Measurements from ENCODE around the gene PKP4. TPM values are rescaled to one million over a fixed set of nuclear protein-coding genes. Genes with fewer than 3 reads are reported as not detected.

The PKP4 gene
- total and polyA plus RNA-seq, 9 of the 15 experiments (the other 6 are each of a cell fraction or from before 2014, with no cell fraction given) = 24.6 to 99.1 (median 74.0) TPM

DNA sequence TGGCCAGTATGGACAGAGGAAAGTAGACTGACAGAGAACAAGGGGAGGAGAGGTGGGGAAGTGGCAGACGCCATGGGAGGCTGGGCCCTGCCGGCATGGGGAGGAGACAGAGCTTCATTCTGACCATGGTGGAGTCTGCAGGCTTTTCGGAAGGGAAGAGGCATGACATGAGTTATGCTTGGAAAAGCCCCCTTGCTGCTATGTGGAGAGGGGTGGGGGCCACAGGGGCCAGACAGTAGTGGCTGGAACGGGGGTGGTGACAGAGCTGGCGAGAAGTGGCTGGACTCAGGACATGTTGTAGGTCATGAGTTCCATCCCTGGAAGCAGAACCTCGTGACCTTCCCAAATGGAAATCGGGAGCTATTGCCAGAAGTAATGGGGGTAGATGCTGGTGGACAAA, 271.7 kb downstream of the PKP4 start:
- H3K27ac ChIP-seq (ENCODE audit: extremely low read depth, low read depth, low read length) = no peak overlapping the region
- intact Hi-C loops (cut with micrococcal nuclease) = no loop called here
- no peaks in the 10 kb centered on the region for H3K36me3 ChIP-seq (ENCODE audit: control insufficient read depth, insufficient read depth, low read length)
- FAIRE-seq (no peak), DNase-seq (ENCODE audit: extremely low read depth in 1 of 4, low spot score in 3 of 4) (no peak), ATAC-seq (no peak)
- TF ChIP-seq ATF1 (CRISPR knock-in tag; IDR thresholded peaks at IDR 0.05) (no peak), ATF1 (tag; IDR thresholded peaks at IDR 0.05) (no peak)
- H3K79me2 ChIP-seq (ENCODE audit: control insufficient read depth, insufficient read depth, low read length) = no peaks in the 10 kb centered on the region
- no TSS peak for BruUV-seq (replicated peaks)
- no peak overlapping the region for H2AFZ ChIP-seq (ENCODE audit: low read depth, low read length)
- no peak overlapping the region for H3K9ac ChIP-seq (ENCODE audit: insufficient read depth in 1 of 2, low read depth in 2 of 2, low read length in 2 of 2)
- in situ Hi-C loops (cut with MboI) = loop anchor here (25.0 kb wide), 1 partner anchor 1241 kb away; no protein-coding TSS in a partner anchor
- ChIA-PET CTCF (ENCODE audit: low intra/inter-chr PET ratio) (no interaction called here), POLR2A (interaction anchor here (0.5 to 1.6 kb wide), 3 partner anchors 8 to 63 kb away, joined by 3 to 5 read pairs (median 3); no protein-coding TSS in a partner anchor)
- no peaks in the 10 kb centered on the region for H3K9me3 ChIP-seq (replicated peaks; ENCODE audit: control insufficient read depth, insufficient read depth, low read depth, low read length)
- H3K4me1 ChIP-seq (replicated peaks in 1 of 2; ENCODE audit: control insufficient read depth in 2 of 2, insufficient read depth in 2 of 2, low read length in 2 of 2) = peaks cover 0 to 5% of the 10 kb centered on the region in 2 experiments; a peak in 1 of 5 replicates
- H3K27me3 ChIP-seq (ENCODE audit: control insufficient read depth in 2 of 2, insufficient read depth in 2 of 2, low read length in 2 of 2) = peaks cover 39 to 86% of the 10 kb centered on the region in 2 experiments
- WGBS (ENCODE audit: insufficient coverage, low coverage, missing lambda C conversion rate) = 9% methylated on average over 7 of the region's 7 CpGs
- peaks cover 9% of the 10 kb centered on the region; the same call in 1 of the 2 replicates for H4K20me1 ChIP-seq (replicated peaks; ENCODE audit: control insufficient read depth, insufficient read depth, low read length)
- H3K4me3 ChIP-seq = no peak overlapping the region
- H3K4me2 ChIP-seq (ENCODE audit: insufficient read depth, low read length) = no peak overlapping the region
- H3K9me1 ChIP-seq (ENCODE audit: control insufficient read depth, insufficient read depth, low read length) = no peaks in the 10 kb centered on the region

DNA sequence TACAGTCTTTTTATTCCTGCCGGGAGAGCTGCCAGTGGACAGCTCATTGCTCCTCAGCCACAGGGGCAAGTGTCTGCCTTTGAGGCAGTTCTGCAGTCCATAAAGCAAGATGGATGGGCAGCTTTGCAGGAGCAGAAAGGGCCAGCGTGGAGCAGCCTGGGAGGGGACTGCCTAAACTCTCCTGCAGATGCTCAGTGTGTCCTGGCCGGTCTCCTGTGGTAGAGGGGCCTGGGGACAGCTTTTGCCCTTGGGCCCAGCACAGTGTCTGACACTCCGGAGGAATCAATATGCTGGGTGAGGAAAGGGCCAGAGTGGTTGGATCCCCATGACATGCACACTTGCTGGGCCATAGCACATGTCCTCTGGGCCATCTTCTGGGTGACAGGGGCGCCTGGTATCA, 272.7 kb downstream of the PKP4 start:
- no peak for FAIRE-seq
- TF ChIP-seq HCFC1 (IDR thresholded peaks at IDR 0.05; ENCODE audit: low read depth, low read length) (no peak), ZNF175 (CRISPR knock-in tag; IDR thresholded peaks at IDR 0.05; ENCODE audit: low read depth) (no peak), ATF1 (CRISPR knock-in tag; IDR thresholded peaks at IDR 0.05) (no peak), ATF1 (tag; IDR thresholded peaks at IDR 0.05) (no peak), ZNF282 (CRISPR knock-in tag; IDR thresholded peaks at IDR 0.05) (no peak), ZNF586 (CRISPR knock-in tag; conservative IDR thresholded peaks at IDR 0.05) (no peak), ZNF274 (IDR thresholded peaks at IDR 0.05; ENCODE audit: borderline replicate concordance, low read depth, low read length) (no peak), EGR1 (conservative IDR thresholded peaks at IDR 0.05) (no peak), ZNF232 (CRISPR knock-in tag; IDR thresholded peaks at IDR 0.05) (no peak), ZNF146 (CRISPR knock-in tag; IDR thresholded peaks at IDR 0.05; ENCODE audit: unreplicated experiment) (no peak)
- TF ChIP-seq, protein P1, sequence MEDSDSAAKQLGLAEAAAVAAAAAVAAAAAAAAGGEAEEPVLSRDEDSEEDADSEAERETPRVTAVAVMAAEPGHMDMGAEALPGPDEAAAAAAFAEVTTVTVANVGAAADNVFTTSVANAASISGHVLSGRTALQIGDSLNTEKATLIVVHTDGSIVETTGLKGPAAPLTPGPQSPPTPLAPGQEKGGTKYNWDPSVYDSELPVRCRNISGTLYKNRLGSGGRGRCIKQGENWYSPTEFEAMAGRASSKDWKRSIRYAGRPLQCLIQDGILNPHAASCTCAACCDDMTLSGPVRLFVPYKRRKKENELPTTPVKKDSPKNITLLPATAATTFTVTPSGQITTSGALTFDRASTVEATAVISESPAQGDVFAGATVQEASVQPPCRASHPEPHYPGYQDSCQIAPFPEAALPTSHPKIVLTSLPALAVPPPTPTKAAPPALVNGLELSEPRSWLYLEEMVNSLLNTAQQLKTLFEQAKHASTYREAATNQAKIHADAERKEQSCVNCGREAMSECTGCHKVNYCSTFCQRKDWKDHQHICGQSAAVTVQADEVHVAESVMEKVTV (CRISPR knock-in tag; IDR thresholded peaks at IDR 0.05) = no peak
- TF ChIP-seq, protein P2, sequence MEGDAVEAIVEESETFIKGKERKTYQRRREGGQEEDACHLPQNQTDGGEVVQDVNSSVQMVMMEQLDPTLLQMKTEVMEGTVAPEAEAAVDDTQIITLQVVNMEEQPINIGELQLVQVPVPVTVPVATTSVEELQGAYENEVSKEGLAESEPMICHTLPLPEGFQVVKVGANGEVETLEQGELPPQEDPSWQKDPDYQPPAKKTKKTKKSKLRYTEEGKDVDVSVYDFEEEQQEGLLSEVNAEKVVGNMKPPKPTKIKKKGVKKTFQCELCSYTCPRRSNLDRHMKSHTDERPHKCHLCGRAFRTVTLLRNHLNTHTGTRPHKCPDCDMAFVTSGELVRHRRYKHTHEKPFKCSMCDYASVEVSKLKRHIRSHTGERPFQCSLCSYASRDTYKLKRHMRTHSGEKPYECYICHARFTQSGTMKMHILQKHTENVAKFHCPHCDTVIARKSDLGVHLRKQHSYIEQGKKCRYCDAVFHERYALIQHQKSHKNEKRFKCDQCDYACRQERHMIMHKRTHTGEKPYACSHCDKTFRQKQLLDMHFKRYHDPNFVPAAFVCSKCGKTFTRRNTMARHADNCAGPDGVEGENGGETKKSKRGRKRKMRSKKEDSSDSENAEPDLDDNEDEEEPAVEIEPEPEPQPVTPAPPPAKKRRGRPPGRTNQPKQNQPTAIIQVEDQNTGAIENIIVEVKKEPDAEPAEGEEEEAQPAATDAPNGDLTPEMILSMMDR (IDR thresholded peaks at IDR 0.05 in 2 of 3, conservative IDR thresholded peaks at IDR 0.05 in 1 of 3; ENCODE audit: insufficient read depth in 2 of 3, low read depth in 1 of 3, low read length in 3 of 3) = no peak

More for the DNA sequence above, 272.7 kb downstream of the PKP4 start:
- no peak for DNase-seq (ENCODE audit: extremely low read depth in 1 of 4, low spot score in 3 of 4)
- Histone ChIP-seq H3K27me3 (ENCODE audit: control insufficient read depth in 2 of 2, insufficient read depth in 2 of 2, low read length in 2 of 2) (peaks cover 41 to 80% of the 10 kb centered on the region in 2 experiments), H3K9me3 (replicated peaks; ENCODE audit: control insufficient read depth, insufficient read depth, low read depth, low read length) (no peaks in the 10 kb centered on the region), H3K9ac (ENCODE audit: insufficient read depth in 1 of 2, low read depth in 2 of 2, low read length in 2 of 2) (no peak overlapping the region), H3K4me2 (ENCODE audit: insufficient read depth, low read length) (no peak overlapping the region), H2AFZ (ENCODE audit: low read depth, low read length) (no peak overlapping the region), H4K20me1 (replicated peaks; ENCODE audit: control insufficient read depth, insufficient read depth, low read length) (0 out of 2 replicates have a peak, but pooled peaks cover 5% of the 10 kb centered on the region), H3K79me2 (ENCODE audit: control insufficient read depth, insufficient read depth, low read length) (no peaks in the 10 kb centered on the region), H3K4me3 (no peak overlapping the region), H3K27ac (ENCODE audit: extremely low read depth, low read depth, low read length) (no peak overlapping the region), H3K9me1 (ENCODE audit: control insufficient read depth, insufficient read depth, low read length) (no peaks in the 10 kb centered on the region), H3K4me1 (replicated peaks in 1 of 2; ENCODE audit: control insufficient read depth in 2 of 2, insufficient read depth in 2 of 2, low read length in 2 of 2) (0 out of 5 replicates have a peak, but pooled peaks cover 0 to 3% of the 10 kb centered on the region in 2 experiments), H3K36me3 (ENCODE audit: control insufficient read depth, insufficient read depth, low read length) (no peaks in the 10 kb centered on the region)
- in situ Hi-C loops (cut with MboI) (loop anchor here (25.0 kb wide), 1 partner anchor 1242 kb away; no protein-coding TSS in a partner anchor), intact Hi-C loops (cut with micrococcal nuclease) (no loop called here)
- no peak; the same call in 2 of the 3 replicates for ATAC-seq
- 2% methylated on average over 5 of the region's 5 CpGs for WGBS (ENCODE audit: insufficient coverage, low coverage, missing lambda C conversion rate)
- no TSS peak for BruUV-seq (replicated peaks)
- POLR2A ChIA-PET = interaction anchor here (0.7 to 1.6 kb wide), 3 partner anchors 9 to 24 kb away, joined by 3 to 5 read pairs (median 3); no protein-coding TSS in a partner anchor
- CTCF ChIA-PET (ENCODE audit: low intra/inter-chr PET ratio) = no interaction called here
